Skeletal muscle tissue (tissue), 4 donors: ENCODE data around the gene USP15. TPM values are rescaled to one million over a fixed set of nuclear protein-coding genes. Genes with fewer than 3 reads are reported as not detected.

Experiments used
- H3K27ac ChIP-seq: one replicate; pipeline ENCODE4 v1.7.0; 2013; ENCODE audit warnings: mild to moderate bottlenecking, low read depth, low read length, inconsistent platforms
- H3K27me3 ChIP-seq, 3 donors: one replicate each; pipeline ENCODE4 v1.7.0; 2013; ENCODE audit warnings: low read length in 3 of 3; ENCODE audit not compliant: control insufficient read depth in 3 of 3, insufficient read depth in 3 of 3
- H3K36me3 ChIP-seq, 3 donors: one replicate each; pipeline ENCODE4 v1.7.0; 2013; ENCODE audit warnings: low read length in 3 of 3; ENCODE audit not compliant: control insufficient read depth in 3 of 3, insufficient read depth in 3 of 3
- H3K4me1 ChIP-seq, 3 donors: one replicate each; pipeline ENCODE4 v1.7.0; 2013; ENCODE audit warnings: low read length in 3 of 3, mild to moderate bottlenecking in 3 of 3; ENCODE audit not compliant: control insufficient read depth in 3 of 3, insufficient read depth in 3 of 3
- H3K4me3 ChIP-seq, 3 donors: one replicate each; pipeline ENCODE4 v1.7.0; 2013; ENCODE audit warnings: low read length in 3 of 3
- H3K9ac ChIP-seq, 3 donors: one replicate each; pipeline ENCODE4 v1.7.0; 2013; ENCODE audit warnings: low read length in 3 of 3, mild to moderate bottlenecking in 3 of 3, moderate library complexity in 2 of 3, low read depth in 1 of 3
- H3K9me3 ChIP-seq, 3 donors: one replicate each; pipeline ENCODE4 v1.7.0; 2013; ENCODE audit warnings: low read length in 3 of 3; ENCODE audit not compliant: control insufficient read depth in 3 of 3
- total RNA-seq: library from RNA; depleted of rRNA; stranded (reverse); fragments of >200 nt; gene quantifications from one replicate; pipeline ENCODE4 v1.2.3, GENCODE V29; 2014
- donor health status: Osteomylitis.

Gene USP15
- total RNA-seq: 38.1 TPM

DNA sequence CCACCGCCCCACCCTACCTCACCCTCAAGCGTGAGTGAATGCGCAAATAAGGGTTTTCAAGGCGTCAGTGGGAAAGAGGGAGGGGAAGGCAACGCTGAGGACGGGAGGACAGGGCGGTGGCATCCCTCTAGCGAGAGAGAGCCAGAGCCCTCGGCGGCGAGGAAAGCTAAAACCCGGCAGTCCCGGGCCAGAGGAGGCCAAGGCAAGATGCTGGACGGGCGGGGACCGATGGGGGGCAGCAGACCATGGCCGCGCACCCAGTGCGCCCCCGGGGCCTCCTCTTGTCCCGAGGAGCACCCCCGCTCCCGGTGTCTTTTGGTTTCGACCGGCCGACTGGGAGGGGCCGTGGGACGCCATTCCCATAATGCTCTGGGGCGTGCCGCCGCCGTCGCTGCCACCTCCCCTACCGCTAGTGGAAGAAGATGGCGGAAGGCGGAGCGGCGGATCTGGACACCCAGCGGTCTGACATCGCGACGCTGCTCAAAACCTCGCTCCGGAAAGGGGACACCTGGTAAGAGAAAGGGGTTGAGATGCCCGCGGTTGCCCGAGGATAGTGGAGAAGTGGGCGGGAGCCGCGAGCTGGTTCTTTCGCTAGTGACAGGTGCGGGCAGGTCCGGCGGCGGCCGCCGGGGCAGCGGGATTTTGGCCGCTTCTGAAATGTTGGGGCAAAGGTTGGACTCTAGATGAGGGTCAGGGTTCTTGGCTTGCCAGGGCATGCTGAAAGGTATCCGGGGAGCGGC is at the start of gene USP15:
USP15 (plus strand) TSS at position 412 of the 740 bp plus-strand sequence; CDS start at position 423, 11 bp downstream.
- Histone ChIP-seq H3K27me3 (no peaks in the 10 kb centered on the region), H3K9me3 (no peaks in the 10 kb centered on the region), H3K36me3 (no peaks in the 10 kb centered on the region), H3K4me3 (peak within 1 kb of the TSS; percentile 89 to 96 (median 94)), H3K27ac (peak within 1 kb of the TSS; percentile 93), H3K4me1 (peaks cover 7 to 22% (median 13%) of the 10 kb centered on the region in 3 donors), H3K9ac (peak within 1 kb of the TSS; percentile 95 to 97 (median 96))

DNA sequence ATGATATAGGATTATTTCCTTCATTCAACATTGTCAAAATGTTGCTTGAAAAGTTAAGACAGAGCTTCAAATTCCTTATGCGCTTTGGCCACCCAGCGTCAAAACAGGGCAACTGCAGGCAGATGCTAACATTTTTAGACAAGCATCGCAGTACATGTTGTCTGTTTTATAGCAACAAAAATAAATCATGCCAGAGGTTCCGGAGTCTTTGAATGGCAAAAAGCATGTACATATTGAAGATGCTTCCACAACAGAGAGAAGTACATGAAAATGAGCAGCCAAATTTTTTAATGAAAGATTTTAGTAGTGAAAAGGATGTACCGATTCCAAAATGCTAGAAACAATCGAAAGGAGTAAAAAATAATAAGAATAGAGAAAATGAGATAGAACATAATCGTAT is 49.8 kb upstream of the USP15 start:
- no peaks in the 10 kb centered on the region for H3K36me3 ChIP-seq
- H3K9me3 ChIP-seq: no peaks in the 10 kb centered on the region
- H3K27ac ChIP-seq: no peak overlapping the region
- H3K27me3 ChIP-seq: no peaks in the 10 kb centered on the region
- no peak overlapping the region for H3K9ac ChIP-seq
- H3K4me3 ChIP-seq: no peak overlapping the region
- H3K4me1 ChIP-seq: no peaks in the 10 kb centered on the region

DNA sequence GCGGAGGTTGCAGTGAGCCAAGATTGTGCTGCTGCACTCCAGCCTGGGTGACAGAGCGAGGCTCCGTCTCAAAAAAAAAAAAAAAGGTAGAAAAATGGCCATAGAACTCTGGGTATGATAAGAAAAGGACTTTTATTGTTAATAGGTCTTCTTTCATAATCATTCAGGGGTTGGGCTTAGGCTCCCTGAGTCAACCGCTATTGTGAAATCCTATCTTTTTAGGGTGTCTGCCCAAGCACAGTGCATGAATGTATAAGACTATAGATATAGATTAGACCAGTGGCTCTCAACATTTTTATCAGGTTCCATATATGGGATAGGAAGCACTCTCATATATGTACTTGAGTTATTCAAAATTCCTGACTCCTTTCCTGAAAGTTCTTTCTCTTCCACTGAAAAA is 48.7 kb upstream of the USP15 start:
- H3K4me3 ChIP-seq: no peak overlapping the region
- H3K27ac ChIP-seq: no peak overlapping the region
- H3K27me3 ChIP-seq: no peaks in the 10 kb centered on the region
- H3K4me1 ChIP-seq: no peaks in the 10 kb centered on the region
- H3K36me3 ChIP-seq: no peaks in the 10 kb centered on the region
- H3K9me3 ChIP-seq: no peaks in the 10 kb centered on the region
- no peak overlapping the region for H3K9ac ChIP-seq

DNA sequence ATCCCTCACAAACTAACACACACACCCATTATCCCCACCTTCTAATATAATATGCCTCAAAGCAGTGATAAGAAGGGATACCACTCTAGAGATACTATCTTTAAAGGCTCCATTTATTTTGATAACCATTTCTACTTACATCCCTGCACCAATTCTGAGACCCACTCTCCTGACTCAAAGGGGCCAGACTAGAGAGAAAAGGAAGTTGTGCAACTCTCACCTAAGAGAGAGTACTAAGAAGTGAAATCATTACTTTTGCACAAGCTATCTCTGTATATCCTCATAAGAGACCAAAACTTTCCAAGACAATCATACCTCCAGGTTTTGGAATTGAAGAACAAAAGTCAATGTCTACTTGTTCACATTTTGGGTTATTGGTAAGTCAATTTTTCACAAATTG is 45.4 kb upstream of the USP15 start:
- no peak overlapping the region for H3K27ac ChIP-seq
- no peaks in the 10 kb centered on the region for H3K27me3 ChIP-seq
- H3K36me3 ChIP-seq: no peaks in the 10 kb centered on the region
- no peaks in the 10 kb centered on the region for H3K4me1 ChIP-seq
- H3K9me3 ChIP-seq: no peaks in the 10 kb centered on the region
- no peak overlapping the region for H3K9ac ChIP-seq
- H3K4me3 ChIP-seq: no peak overlapping the region

DNA sequence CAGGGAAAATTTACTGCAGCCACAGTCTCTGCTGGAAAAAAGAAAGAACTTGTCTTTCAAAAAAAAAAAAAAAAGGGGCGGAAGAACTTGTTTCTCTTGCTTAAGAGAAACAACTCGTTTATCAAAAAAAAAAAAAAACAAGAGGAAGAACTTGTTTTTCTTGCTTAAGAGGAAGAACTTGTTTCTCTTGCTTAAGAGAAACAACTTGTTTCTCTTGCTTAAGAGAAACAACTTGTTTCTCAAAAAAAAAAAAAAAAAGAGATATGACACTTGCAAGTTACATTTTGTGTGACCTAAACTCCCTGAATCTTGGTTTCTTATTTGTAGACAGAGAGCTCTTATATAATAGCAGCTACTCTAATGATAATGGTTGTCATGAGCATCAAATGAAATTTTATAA is 44.7 kb upstream of the USP15 start:
- no peak overlapping the region for H3K4me3 ChIP-seq
- H3K27ac ChIP-seq: peak overlapping the region; percentile 32
- no peaks in the 10 kb centered on the region for H3K27me3 ChIP-seq
- H3K9me3 ChIP-seq: no peaks in the 10 kb centered on the region
- H3K4me1 ChIP-seq: no peaks in the 10 kb centered on the region
- no peaks in the 10 kb centered on the region for H3K36me3 ChIP-seq
- H3K9ac ChIP-seq: no peak overlapping the region

DNA sequence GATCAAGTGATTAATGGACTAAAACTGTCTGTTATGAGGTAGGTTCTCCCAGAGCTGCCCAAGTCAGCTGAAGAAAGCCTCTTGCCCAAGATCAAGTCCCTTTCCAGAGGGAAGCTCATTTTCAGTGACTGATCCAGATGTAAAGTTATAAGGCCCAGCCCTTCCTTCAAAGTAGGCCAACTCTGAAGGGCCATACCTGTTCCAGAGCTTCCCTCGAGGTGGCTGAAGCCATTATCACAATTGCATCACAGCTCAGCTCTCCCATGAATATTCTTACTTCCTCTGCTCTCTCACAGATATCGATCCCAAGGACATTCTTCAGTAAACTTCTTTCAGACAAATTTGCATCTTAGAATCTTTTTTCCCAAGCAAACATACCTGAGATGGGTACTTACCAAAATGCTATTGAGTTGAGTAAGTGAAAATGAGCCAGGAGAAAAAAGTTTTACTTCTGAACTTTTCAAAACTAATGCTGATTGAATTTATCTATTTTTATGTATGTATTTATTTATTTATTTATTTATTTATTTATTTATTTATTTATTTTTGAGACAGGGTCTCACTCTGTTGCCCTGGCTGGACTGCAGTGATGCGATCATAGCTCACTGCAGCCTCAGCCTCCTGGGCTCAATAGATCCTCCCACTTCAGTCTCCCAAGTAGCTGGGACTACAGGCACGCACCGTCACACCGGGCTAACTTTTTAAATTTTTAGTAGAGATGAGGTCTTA is 42.6 kb upstream of the USP15 start:
- H3K27ac ChIP-seq: no peak overlapping the region
- H3K36me3 ChIP-seq: no peaks in the 10 kb centered on the region
- H3K4me3 ChIP-seq: no peak overlapping the region

DNA sequence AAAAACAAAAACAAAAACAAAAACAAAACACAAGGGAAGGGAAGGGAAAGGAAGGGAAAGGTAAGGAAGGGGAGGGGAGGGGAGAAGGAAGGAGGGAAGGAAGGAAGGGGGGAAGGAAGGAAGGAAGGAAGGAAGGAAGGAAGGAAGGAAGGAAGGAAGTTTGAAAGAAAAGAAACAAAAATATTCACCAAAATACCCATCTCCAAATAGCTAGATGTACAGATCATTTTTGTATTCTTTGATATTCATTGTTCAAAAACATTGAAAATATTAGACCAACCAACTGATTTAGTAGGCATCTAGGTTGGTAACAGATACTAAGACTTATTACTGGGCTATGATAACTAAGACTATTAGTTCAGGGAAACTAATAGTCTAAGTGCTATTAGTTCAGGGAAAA is 39.1 kb upstream of the USP15 start:
- no peak overlapping the region for H3K27ac ChIP-seq
- no peaks in the 10 kb centered on the region for H3K27me3 ChIP-seq
- no peaks in the 10 kb centered on the region for H3K36me3 ChIP-seq
- H3K4me1 ChIP-seq: no peaks in the 10 kb centered on the region
- no peak overlapping the region for H3K4me3 ChIP-seq
- H3K9ac ChIP-seq: no peak overlapping the region
- no peaks in the 10 kb centered on the region for H3K9me3 ChIP-seq

More for the DNA sequence above, 42.6 kb upstream of the USP15 start:
- no peak overlapping the region for H3K9ac ChIP-seq
- no peaks in the 10 kb centered on the region for H3K9me3 ChIP-seq
- no peaks in the 10 kb centered on the region for H3K27me3 ChIP-seq
- no peaks in the 10 kb centered on the region for H3K4me1 ChIP-seq

DNA sequence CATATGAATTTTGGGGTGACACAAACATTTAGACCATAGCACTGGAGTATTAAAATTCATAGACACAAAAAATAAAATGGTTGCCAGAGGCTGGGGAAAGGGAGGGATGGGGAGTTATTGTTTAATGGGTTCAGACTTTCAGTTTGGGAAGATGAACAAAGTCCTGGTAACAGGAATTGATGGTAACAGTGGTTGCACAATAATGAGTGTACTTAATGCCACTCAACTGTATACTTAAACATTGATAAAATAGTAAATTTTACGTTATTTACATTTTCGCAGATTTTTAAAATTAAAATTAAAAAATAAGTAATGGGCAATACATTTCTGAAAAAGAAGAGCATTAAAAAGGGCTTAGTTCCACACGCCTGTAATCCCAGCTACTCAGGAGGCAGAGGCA is 35.6 kb upstream of the USP15 start:
- Histone ChIP-seq H3K4me1 (no peaks in the 10 kb centered on the region), H3K9me3 (no peaks in the 10 kb centered on the region), H3K27ac (no peak overlapping the region), H3K36me3 (no peaks in the 10 kb centered on the region), H3K9ac (no peak overlapping the region), H3K4me3 (no peak overlapping the region), H3K27me3 (no peaks in the 10 kb centered on the region)

DNA sequence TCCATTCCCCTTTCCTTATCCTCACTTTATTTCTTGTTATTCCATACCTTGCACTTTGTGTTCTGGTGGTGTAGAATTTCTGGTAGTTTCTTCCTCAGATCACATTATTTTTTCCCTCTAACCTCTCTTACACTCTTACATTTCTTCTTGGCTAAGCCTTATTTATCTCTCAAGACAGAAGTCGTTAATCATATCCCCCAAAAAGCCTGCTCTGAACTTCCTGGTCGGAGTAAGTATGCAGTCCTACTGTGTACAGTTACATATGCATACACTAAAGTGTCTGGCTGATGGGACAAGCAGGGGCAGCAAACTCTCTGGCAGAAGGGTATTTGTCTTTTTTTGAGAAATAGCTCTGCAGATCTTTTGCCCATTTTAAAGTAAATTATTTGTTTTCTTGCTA is 33.1 kb upstream of the USP15 start:
- Histone ChIP-seq H3K27me3 (no peaks in the 10 kb centered on the region), H3K4me3 (no peak overlapping the region), H3K9me3 (no peaks in the 10 kb centered on the region), H3K9ac (no peak overlapping the region), H3K36me3 (no peaks in the 10 kb centered on the region), H3K27ac (no peak overlapping the region), H3K4me1 (no peaks in the 10 kb centered on the region)

DNA sequence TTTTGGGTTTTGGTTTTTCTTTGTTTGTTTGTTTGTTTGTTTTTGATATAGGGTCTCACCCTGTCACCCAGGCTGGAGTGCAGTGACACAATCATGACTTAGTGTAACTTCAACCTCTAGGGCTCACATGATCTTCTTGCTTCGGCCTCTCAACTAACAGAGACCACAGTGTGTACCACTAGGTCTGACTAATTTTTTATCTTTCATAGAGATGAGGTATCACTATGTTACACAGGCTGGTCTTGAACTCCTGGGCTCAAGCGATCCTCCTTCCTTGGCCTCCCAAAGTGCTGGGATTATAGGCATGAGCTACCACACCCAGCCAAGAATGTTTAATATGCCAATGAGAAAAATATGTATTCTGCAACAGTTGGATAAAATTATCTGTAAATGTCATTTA is 29.6 kb upstream of the USP15 start:
- H3K4me1 ChIP-seq: no peaks in the 10 kb centered on the region
- H3K4me3 ChIP-seq: no peak overlapping the region
- H3K9me3 ChIP-seq: no peaks in the 10 kb centered on the region
- H3K9ac ChIP-seq: no peak overlapping the region
- no peaks in the 10 kb centered on the region for H3K27me3 ChIP-seq
- H3K36me3 ChIP-seq: no peaks in the 10 kb centered on the region
- no peak overlapping the region for H3K27ac ChIP-seq
